GM19023 (cell line): ENCODE results near the gene ERVFRD-1.
"Not testable (repeated sequence)": the region's sequence is repeated elsewhere in the genome, so short reads cannot be mapped to it uniquely, and the experiment has no call there.

Experiments
- ATAC-seq: cut with Tn5 transposase; IDR thresholded peaks from one replicate; pipeline ENCODE4 v1.9.1; 2021; ENCODE audit warnings: mild to moderate bottlenecking, moderate library complexity; ENCODE audit not compliant: unreplicated experiment

Gene ERVFRD-1

GRCh38 chr6:11129908-11130565 lies 18.5 kb upstream of the ERVFRD-1 start:
- peak; percentile 63 for ATAC-seq

GRCh38 chr6:11128608-11129007 lies 17.1 kb upstream of the ERVFRD-1 start:
- ATAC-seq, result no peak

DNA sequence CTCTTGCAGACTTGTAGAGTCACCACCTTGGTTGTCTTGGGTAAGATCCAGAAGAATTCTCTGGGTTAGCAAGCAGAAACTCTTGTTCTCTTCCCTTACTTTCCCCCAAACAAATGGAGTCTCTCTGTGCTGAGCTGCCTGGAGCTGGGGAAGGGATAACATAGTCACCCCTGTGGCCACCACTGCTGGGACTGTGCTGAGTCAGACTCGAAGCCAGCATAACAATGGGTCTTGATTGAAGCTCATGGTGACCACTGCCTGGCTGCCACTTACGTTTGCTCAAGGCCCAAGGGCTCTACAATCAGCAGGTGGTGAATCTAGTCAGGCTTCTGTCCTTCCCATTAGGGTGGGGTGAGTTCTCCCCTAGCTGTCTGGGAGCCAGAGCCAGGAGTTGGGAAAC lies 15.4 kb upstream of the ERVFRD-1 start:
- ATAC-seq, result no peak

- no peak for ATAC-seq
These were observed 12.5 kb upstream of the ERVFRD-1 start for GRCh38 chr6:11123978-11124377.

- no peak for ATAC-seq
These were observed 10.9 kb upstream of the ERVFRD-1 start for GRCh38 chr6:11122380-11122779.

DNA sequence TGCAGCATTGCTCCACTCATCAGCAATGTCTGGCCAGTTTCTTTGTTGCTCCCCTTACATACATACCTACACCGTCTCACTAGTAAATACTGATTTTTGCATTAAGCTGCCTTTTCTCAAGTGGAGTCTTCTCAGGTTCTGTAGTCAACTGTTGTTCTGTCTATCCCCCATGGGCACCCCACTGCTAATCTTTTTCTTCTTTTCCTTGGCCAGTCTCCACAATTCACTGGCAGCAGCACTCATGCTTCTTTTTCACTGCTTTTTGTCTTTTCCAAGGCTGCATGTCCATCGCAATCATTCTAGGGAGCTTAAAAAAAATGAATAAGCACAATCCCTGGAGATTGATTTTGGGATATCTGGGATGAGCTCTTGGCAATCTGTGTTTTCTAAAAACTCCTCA lies 10.3 kb upstream of the ERVFRD-1 start:
- no peak for ATAC-seq

- no peak for ATAC-seq
These were observed 8.9 kb upstream of the ERVFRD-1 start for GRCh38 chr6:11120271-11121005.

DNA sequence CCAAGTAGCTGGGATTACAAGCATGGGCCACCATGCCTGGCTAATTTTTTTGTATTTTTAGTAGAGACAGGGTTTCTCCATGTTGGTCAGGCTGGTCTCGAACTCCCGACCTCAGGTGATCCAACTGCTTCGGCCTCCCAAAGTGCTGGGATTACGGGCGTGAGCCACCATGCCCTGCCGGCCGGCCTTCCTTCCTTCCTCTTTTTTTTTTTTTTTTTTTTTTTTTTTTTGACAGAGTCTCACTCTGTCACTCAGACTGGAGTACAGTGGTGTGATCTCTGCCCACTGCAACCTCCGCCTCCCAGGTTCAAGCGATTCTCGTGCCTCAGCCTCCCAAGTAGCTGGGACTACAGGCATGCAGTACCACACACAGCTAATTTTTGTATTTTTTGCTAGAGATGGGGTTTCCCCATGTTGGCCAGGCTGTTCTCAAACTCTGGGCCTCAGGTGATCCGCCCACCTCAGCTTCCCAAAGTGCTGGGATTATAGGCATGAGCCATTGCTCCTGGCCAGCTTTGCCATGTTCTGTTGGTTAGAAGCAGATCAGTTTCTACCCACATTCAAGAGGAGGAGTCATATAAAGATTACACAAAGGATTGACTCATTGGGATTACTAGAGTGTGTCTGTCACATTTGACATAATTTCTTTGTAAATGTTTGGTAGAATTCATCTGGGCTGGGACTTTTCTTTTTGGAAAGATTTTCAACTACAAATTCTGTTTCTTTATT lies 4.4 kb upstream of the ERVFRD-1 start:
- not testable (repeated sequence) for ATAC-seq

DNA sequence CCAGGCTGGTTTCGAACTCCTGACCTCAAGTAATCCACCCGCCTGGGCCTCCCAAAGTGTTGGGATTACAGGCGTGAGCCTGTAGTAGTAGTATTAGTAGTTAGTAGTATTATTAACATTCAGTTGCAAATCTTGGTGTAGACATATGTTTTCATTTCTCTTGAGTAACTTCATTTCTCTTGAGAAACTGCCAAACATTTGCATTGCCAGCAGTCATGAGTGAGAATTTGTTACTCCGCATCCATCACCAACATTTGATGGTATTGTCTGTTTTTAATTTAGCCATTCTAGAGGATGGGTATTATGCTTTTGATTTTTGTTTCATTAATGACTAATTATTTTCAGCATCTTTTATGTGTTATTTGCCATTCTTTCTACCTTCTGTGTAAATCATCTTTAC lies 1.5 kb upstream of the ERVFRD-1 start:
- ATAC-seq, result no peak

- no peak for ATAC-seq
These were observed 378 bp upstream of the ERVFRD-1 start for GRCh38 chr6:11111769-11112437.

DNA sequence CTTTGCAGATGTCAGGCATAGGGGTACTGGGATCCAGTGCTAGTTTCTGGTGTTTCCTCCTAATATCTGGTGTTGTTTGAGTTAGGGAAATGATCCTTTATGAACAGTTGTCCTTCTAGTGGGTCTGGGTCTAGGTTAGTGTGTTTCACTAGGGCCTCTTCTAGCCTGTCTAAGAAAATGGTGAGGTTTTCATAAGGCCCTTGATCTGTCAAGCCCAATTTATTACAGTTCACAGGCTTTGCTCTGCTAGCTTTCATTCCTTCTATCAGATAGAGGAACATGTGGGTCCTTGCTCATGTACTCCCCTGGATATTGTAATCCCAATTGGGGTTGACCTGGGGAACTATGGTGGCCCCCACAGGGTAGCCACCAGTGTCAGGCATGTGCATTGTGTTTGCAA lies 2.8 kb downstream of the ERVFRD-1 start:
- ATAC-seq, result no peak

- no peak for ATAC-seq
These were observed 8.5 kb downstream of the ERVFRD-1 start for GRCh38 chr6:11103065-11103464.

DNA sequence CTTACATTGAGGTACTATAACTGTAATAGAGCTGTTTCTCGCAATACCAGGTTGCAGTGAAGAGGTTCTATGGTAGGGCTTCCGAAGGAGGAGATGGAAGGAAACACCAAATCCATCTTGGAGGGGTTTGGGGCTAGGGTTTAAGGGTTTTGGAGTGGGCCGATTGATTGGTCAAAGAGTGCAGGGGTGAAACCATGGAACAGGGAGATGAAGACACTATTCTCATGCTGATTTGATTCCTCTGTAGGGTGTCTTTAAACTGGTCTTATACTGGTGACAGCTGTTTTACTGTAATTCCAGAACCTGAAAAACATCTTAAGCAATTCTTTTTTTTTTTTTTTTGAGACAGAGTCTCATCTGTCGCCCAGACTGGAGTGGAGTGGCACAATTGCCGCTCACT lies 10.1 kb downstream of the ERVFRD-1 start:
- no peak for ATAC-seq

DNA sequence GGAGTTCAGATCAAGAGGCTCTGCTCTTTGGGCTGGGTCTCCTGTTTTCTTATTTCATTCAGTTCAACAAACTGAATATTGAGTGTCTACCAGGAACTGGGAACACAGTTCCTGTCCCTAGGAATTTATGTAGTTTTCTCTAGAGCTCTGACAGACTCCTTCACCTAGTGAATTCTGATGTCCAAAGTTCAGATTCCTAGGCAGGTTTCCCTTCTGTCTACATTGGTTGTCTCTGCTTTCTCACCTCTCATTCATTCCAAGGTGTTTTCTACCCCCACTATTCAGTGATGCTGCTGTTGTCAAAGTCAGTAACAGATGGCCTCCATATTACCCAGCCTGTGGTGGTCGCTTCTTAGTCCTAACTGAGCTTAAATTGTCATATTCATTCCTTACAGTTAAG lies 13.5 kb downstream of the ERVFRD-1 start:
- ATAC-seq, result no peak

- ATAC-seq, result no peak
These were observed 14.0 kb downstream of the ERVFRD-1 start for GRCh38 chr6:11097476-11097875.

DNA sequence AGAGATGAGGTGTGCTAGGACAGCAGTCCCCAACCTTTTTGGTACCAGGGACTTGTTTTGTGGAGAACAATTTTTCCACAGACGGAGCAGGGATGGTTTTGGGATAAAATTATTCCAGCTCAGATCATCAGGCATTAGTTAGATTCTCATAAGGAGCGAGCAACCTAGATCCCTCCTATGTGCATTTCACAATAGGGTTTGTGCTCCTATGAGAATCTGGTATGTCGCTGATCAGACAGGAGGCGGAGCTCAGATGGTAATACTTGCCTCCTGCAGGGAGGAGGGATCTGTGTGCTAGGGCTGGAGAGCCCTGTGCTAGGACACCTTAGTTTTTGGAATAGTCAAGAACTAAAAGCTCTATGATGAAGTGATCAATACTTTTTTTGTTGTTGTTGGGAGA lies 15.4 kb downstream of the ERVFRD-1 start:
- no peak for ATAC-seq

DNA sequence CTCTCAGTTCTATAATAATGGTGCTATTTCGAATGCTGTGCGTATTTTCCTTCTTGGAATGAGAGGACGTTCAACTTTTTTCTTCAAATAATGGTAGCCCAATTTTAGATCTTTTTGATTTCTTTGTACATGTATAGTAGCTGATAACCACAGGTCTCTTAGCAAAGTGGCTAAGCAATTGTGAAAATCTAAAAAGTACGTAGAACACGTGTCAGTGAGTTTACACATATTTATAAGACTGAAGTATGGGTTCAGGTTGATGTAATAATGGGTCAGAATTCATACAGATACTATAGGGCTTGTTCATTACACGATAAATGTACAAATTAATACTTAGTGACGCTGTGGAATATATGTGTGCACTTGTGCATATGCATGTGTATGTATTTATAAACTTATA lies 16.6 kb downstream of the ERVFRD-1 start:
- ATAC-seq, result no peak

- peak; percentile 35 for ATAC-seq
These were observed 17.1 kb downstream of the ERVFRD-1 start for GRCh38 chr6:11094411-11094851.

DNA sequence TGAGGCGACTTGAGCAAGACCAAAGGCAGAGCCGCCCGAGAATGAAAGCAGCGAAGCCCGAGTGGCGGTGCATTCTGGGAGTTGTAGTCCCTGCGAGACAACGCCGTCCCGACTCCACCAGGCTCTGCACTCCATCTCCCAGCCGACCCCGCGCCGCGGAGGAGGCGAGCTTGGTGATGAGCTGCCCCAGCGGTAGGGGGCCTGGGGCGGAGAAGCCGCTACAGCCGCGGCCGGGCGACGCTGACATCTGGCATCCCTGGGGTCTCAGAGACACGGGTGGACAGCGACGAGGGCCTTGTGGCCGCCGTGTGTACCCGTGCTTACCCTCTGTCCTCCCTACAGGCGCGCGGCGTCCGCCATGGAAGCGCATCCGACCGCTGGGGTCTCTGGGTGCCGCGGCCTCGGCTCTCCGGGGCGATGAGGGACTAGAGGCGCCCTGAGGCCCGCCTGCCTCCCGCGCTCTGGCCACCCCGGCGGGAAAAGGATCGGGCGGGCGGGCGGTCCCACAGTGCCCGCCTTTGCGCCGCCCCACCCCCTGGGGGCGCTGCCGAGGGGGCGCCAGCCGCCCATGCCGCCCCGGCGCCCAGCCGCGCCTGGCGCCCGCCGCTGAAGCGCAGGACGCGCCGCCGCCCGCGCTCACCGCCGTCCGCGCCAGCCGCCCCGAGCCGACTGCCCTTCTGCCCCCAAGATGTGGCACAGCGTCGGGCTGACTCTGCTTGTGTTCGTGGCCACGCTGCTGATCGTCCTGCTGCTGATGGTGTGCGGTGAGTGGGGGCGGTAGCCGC lies 17.7 kb downstream of the ERVFRD-1 start, which contains the start of gene SMIM13:
TSS of gene SMIM13 (plus strand) at position 209 of the 785 bp plus-strand sequence. CDS start at position 689, 480 bp downstream.
- ATAC-seq, result peak; percentile 87

GRCh38 chr6:11093376-11093625 lies 18.2 kb downstream of the ERVFRD-1 start:
- ATAC-seq, result peak; percentile 21
